Activated CD4-positive, alpha-beta T cell treated with anti-CD3 and anti-CD28 coated beads, Interleukin-2, amount 10 ng/mL, durations not matched to agents 24 days and 14 days (primary cell): ENCODE data around the gene TANGO6. TPM values are rescaled to one million over a fixed set of nuclear protein-coding genes. Genes with fewer than 3 reads are reported as not detected.

ENCODE experiments used
- total RNA-seq: library from RNA; stranded (reverse); gene quantifications from 2 replicates; pipeline ENCODE4 v1.2.3, GENCODE V29; 2022

Gene TANGO6
- total RNA-seq, 1 donor from 2014 or later = 35.6 TPM

Other genes with a start within 250 kb of the TANGO6 start
- 0.19 and 0.37 TPM in 2 replicates for gene CDH3, start 198.2 kb upstream of the TANGO6 start, total RNA-seq
- gene CDH1, start 106.2 kb upstream of the TANGO6 start, total RNA-seq = 1.4 and 1.5 TPM in 2 replicates